Central memory CD8-positive, alpha-beta T cell (primary cell): ENCODE results near the gene SPINK13.
"Not testable (repeated sequence)": the region's sequence is repeated elsewhere in the genome, so short reads cannot be mapped to it uniquely, and the experiment has no call there.

Experiments used
- ATAC-seq: fragments of 150-1000 bp; cut with Tn5 transposase; replicated peaks from 2 replicates; pipeline ENCODE4 v1.10.0; 2022; ENCODE audit warnings: mild to moderate bottlenecking, moderate FRiP score, moderate number of reproducible peaks; ENCODE audit not compliant: poor library complexity, severe bottlenecking; ENCODE audit errors: extremely low read depth
- DNase-seq, 2 donors: peaks; one replicate each; pipeline ENCODE4 v3.0.0; 2021; ENCODE audit warnings: low spot score in 2 of 2
- H3K27ac Mint-ChIP-seq: one replicate; pipeline ENCODE4 v1.8.0; 2022; ENCODE audit warnings: low read depth, mild to moderate bottlenecking, moderate library complexity, mixed read lengths
- H3K27me3 Mint-ChIP-seq: one replicate; pipeline ENCODE4 v1.8.0; 2022; ENCODE audit warnings: mixed read lengths
- H3K36me3 Mint-ChIP-seq: one replicate; pipeline ENCODE4 v1.8.0; 2022; ENCODE audit warnings: mild to moderate bottlenecking, moderate library complexity, mixed read lengths; ENCODE audit not compliant: insufficient read depth
- H3K4me1 Mint-ChIP-seq: one replicate; pipeline ENCODE4 v1.8.0; 2022; ENCODE audit warnings: mixed read lengths
- H3K4me3 Mint-ChIP-seq: one replicate; pipeline ENCODE4 v1.8.0; 2022; ENCODE audit warnings: mild to moderate bottlenecking, moderate library complexity, mixed read lengths
- H3K9me3 Mint-ChIP-seq: one replicate; pipeline ENCODE4 v1.8.0; 2022; ENCODE audit warnings: mixed read lengths

The SPINK13 gene

DNA sequence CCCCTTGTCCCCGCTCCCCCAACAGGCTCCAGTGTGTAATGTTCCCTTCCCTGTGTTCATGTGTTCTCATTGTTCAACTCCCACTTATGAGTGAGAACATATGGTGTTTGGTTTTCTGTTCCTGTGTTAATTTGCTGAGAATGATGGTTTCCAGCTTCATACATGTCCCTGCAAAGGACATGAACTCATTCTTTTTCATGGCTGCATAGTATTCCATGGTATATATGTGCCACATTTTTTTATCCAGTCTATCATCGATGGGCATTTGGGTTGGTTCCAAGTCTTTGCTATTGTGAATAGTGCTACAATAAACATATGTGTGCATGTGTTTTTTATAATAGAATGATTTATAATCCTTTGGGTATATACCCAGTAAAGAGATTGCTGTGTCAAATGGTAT is 6.5 kb downstream of the SPINK13 start:
- peaks cover 19% of the 10 kb centered on the region for H3K27me3 Mint-ChIP-seq
- not testable (repeated sequence) for H3K36me3 Mint-ChIP-seq, H3K27ac Mint-ChIP-seq

DNA sequence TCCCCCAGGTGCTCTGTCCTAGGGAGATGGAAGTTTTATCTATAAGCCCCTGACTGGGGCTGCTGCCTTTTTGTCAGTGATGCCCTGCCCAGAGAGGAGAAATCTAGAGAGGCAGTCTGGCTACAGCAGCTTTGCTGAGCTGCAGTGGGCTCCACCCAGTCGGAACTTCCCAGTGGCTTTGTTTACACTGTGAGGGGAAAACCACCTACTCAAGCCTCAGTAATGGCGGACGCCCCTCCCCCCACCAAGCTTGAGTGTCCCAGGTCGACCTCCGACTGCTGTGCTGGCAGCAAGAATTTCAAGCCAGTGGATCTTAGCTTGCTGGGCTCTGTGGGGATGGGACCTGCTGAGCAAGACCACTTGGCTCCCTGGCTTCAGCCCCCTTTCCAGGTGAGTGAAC is 12.3 kb downstream of the SPINK13 start:
- not testable (repeated sequence) for H3K4me3 Mint-ChIP-seq, H3K27ac Mint-ChIP-seq, DNase-seq, ATAC-seq, H3K36me3 Mint-ChIP-seq, H3K4me1 Mint-ChIP-seq
- peaks cover 21% of the 10 kb centered on the region for H3K9me3 Mint-ChIP-seq
- H3K27me3 Mint-ChIP-seq = peaks cover 45% of the 10 kb centered on the region

More for the DNA sequence above, 6.5 kb downstream of the SPINK13 start:
- not testable (repeated sequence) for ATAC-seq, H3K4me3 Mint-ChIP-seq, H3K4me1 Mint-ChIP-seq, DNase-seq
- H3K9me3 Mint-ChIP-seq = peaks cover 20% of the 10 kb centered on the region

DNA sequence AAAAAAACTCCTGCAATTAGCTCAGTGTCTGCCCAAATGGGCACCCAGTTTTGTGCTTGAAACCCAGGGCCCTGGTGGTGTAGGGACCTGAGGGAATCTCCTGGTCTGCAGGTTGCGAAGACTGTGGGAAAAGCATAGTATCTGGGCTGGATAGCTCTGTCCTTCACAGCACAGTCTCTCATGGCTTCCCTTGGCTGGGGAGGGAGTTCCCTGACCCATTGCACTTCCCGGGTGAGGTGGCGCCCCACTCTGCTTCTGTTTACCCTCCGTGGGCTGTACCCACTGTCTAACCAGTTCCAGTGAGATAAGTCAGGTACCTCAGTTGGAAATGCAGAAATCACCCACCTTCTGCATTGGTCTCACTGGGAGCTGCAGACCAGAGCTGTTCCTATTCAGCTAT is 12.7 kb downstream of the SPINK13 start:
- H3K4me3 Mint-ChIP-seq, H3K4me1 Mint-ChIP-seq, H3K36me3 Mint-ChIP-seq, H3K27ac Mint-ChIP-seq, ATAC-seq, DNase-seq: not testable (repeated sequence)
- Mint-ChIP-seq H3K27me3 (peaks cover 45% of the 10 kb centered on the region), H3K9me3 (peaks cover 21% of the 10 kb centered on the region)

- H3K27ac Mint-ChIP-seq = no peak overlapping the region
- H3K36me3 Mint-ChIP-seq = no peaks in the 10 kb centered on the region
- no peak overlapping the region for H3K4me3 Mint-ChIP-seq
- no peak for ATAC-seq
- no peak for DNase-seq
- no peaks in the 10 kb centered on the region for H3K9me3 Mint-ChIP-seq
- H3K27me3 Mint-ChIP-seq = peaks cover 36% of the 10 kb centered on the region
- H3K4me1 Mint-ChIP-seq = no peaks in the 10 kb centered on the region
These were observed 21.9 kb downstream of the SPINK13 start for GRCh38 chr5:148290271-148291195.

DNA sequence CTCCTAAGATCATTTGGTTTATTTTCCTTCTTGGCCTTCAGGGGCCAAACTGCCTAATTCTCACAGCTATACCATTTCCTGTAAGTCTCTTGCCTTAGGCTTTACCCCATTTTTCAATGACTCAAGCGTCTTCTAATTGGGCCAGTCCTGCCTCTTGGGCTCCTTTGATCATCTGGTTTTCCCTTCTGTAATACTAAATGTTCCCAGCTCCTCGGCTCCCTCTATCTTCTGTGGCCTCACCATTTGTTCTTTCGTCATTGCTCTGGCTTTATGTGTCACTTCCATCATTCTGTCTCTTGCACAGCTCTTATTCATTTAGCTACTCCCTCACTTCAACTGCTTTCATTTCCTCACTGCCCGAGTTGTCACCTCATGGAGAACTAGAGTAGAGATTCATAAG is 29.1 kb downstream of the SPINK13 start:
- Mint-ChIP-seq H3K27me3 (peaks cover 7% of the 10 kb centered on the region), H3K27ac (no peak overlapping the region), H3K36me3 (no peaks in the 10 kb centered on the region), H3K4me1 (no peaks in the 10 kb centered on the region), H3K4me3 (no peak overlapping the region), H3K9me3 (no peaks in the 10 kb centered on the region)
- no peak for DNase-seq
- ATAC-seq = no peak

- no peaks in the 10 kb centered on the region for H3K36me3 Mint-ChIP-seq
- H3K27ac Mint-ChIP-seq = no peak overlapping the region
- no peaks in the 10 kb centered on the region for H3K4me1 Mint-ChIP-seq
- peaks cover 16% of the 10 kb centered on the region for H3K9me3 Mint-ChIP-seq
- DNase-seq (no peak), ATAC-seq (no peak)
- H3K4me3 Mint-ChIP-seq = no peak overlapping the region
- peaks cover 60% of the 10 kb centered on the region for H3K27me3 Mint-ChIP-seq
These were observed 37.9 kb downstream of the SPINK13 start for GRCh38 chr5:148306446-148306845.

- Mint-ChIP-seq H3K27ac (no peak overlapping the region), H3K27me3 (peaks cover 40% of the 10 kb centered on the region), H3K36me3 (no peaks in the 10 kb centered on the region), H3K9me3 (peaks cover 16% of the 10 kb centered on the region), H3K4me3 (no peak overlapping the region), H3K4me1 (no peaks in the 10 kb centered on the region)
- ATAC-seq = no peak
- DNase-seq = no peak
These were observed 40.4 kb downstream of the SPINK13 start for GRCh38 chr5:148309019-148309418.

DNA sequence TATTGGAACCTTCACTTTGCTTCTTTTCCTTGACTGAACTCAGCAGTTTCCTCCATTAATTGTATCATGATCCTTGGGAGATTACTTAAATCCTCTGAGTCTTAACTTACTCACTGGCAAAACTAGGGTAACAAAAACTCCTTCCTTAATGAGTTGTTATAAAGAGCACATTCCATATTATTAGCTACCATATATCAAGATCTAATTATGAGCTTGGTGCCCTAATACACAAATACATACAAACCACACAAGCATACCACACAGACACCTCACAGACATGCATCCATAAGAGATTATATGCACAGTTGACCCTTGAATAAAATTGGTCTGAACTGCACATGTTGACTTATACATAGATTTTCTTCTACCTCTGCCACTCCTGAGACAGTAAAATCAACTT is 41.2 kb downstream of the SPINK13 start:
- no peak overlapping the region for H3K4me3 Mint-ChIP-seq
- peaks cover 33% of the 10 kb centered on the region for H3K27me3 Mint-ChIP-seq
- DNase-seq (no peak), ATAC-seq (no peak)
- H3K9me3 Mint-ChIP-seq = peaks cover 16% of the 10 kb centered on the region
- H3K27ac Mint-ChIP-seq = no peak overlapping the region
- no peaks in the 10 kb centered on the region for H3K36me3 Mint-ChIP-seq
- H3K4me1 Mint-ChIP-seq = no peaks in the 10 kb centered on the region

- DNase-seq (no peak), ATAC-seq (no peak)
- Mint-ChIP-seq H3K9me3 (peaks cover 16% of the 10 kb centered on the region), H3K4me1 (no peaks in the 10 kb centered on the region), H3K36me3 (no peaks in the 10 kb centered on the region), H3K4me3 (no peak overlapping the region), H3K27ac (no peak overlapping the region), H3K27me3 (peaks cover 28% of the 10 kb centered on the region)
These were observed 42.9 kb downstream of the SPINK13 start for GRCh38 chr5:148311484-148311883.

DNA sequence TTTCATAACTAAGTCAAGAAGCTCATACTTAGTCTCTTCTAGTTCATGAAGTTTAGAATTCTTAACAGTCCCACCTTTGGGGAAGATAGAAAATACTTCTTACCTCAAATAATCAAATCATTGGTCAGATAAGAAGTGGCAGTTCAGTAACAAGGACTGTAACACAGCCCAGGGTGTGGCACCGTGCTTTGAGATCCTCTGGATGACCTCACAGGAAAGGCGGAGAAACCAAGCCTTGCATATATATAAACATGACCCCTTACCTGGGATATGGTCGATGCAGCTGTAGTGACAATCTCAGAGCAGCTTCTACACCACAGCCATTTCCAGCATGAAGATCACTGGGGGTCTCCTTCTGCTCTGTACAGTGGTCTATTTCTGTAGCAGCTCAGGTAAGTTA is 43.6 kb downstream of the SPINK13 start, which contains the start of gene SPINK7:
Gene SPINK7 (plus strand): TSS at position 271 of the 400 bp plus-strand sequence. CDS start 61 bp downstream, at position 332.
- peaks cover 28% of the 10 kb centered on the region for H3K27me3 Mint-ChIP-seq
- DNase-seq = no peak
- H3K4me1 Mint-ChIP-seq = no peaks in the 10 kb centered on the region
- H3K27ac Mint-ChIP-seq = no peak within 1 kb of the TSS
- H3K9me3 Mint-ChIP-seq = peaks cover 16% of the 10 kb centered on the region
- H3K4me3 Mint-ChIP-seq = no peak within 1 kb of the TSS
- H3K36me3 Mint-ChIP-seq = no peaks in the 10 kb centered on the region
- ATAC-seq = no peak

DNA sequence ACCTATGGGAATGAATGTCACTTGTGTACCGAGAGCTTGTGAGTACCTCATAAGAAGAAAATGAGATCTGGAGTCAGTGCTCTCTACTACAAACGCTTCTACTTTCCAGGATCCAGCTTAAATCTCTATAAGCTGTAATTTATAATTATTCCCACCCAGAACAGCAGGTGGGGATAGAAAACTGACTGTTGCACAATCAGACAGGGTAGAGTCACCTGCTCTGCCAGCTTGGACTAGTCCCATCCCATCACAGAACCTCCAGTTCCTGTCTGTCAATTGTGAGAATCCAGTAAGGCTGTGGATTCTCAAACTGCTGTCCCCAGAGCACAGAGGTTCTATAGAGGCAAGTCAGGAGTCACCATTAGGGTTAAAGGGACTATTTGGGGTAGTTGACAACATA is 45.6 kb downstream of the SPINK13 start:
- Mint-ChIP-seq H3K36me3 (no peaks in the 10 kb centered on the region), H3K4me1 (no peaks in the 10 kb centered on the region), H3K9me3 (peaks cover 7% of the 10 kb centered on the region), H3K27ac (no peak overlapping the region), H3K27me3 (peaks cover 17% of the 10 kb centered on the region), H3K4me3 (no peak overlapping the region)
- no peak for DNase-seq
- no peak for ATAC-seq

DNA sequence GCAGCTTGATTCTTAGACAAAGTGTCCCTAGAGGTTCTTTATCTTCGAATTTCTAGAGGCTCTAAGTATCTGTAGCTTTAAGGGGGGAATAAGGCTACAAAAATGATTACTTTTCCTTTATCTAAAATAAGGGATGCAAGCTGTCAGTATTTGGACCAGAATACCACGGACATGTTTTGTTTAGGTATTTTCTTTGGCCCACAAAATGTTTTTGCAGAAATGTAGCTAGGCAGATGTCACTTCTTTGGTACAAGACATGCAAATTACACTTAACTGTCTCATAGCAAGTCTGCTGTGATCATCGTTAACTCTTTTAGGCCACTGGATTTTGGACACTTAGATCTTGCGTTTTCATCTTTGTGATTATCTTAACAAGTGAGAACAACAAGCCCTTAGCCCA is 46.1 kb downstream of the SPINK13 start:
- Mint-ChIP-seq H3K4me1 (peaks cover 2% of the 10 kb centered on the region), H3K4me3 (no peak overlapping the region), H3K27ac (no peak overlapping the region), H3K9me3 (peaks cover 2% of the 10 kb centered on the region), H3K36me3 (no peaks in the 10 kb centered on the region), H3K27me3 (peaks cover 16% of the 10 kb centered on the region)
- ATAC-seq (no peak), DNase-seq (no peak)
